ENCODE measurements around the gene C2orf74. TPM values are rescaled to one million over a fixed set of nuclear protein-coding genes. Genes with fewer than 3 reads are reported as not detected.
"Not testable (repeated sequence)": the region's sequence is repeated elsewhere in the genome, so short reads cannot be mapped to it uniquely, and the experiment has no call there.

The C2orf74 gene
- total and polyA plus RNA-seq, 2 experiments from 2014 or later = 5.7 to 21.5 TPM

- ATAC-seq (no peak), DNase-seq (ENCODE audit: low spot score) (no peak)
- H3K27me3 Mint-ChIP-seq (ENCODE audit: insufficient read depth, low read depth, poor library complexity) = peaks cover 3% of the 10 kb centered on the region
- Histone ChIP-seq H3K4me3 (no peak overlapping the region), H3K4me1 (ENCODE audit: insufficient read depth) (no peaks in the 10 kb centered on the region), H3K79me2 (replicated peaks; ENCODE audit: insufficient read depth) (no peaks in the 10 kb centered on the region), H3K27ac (ENCODE audit: low read depth) (no peak overlapping the region), H4K20me1 (replicated peaks; ENCODE audit: insufficient read depth) (no peaks in the 10 kb centered on the region), H3K27me3 (ENCODE audit: insufficient read depth) (no peaks in the 10 kb centered on the region), H3K36me3 (ENCODE audit: insufficient read depth) (no peaks in the 10 kb centered on the region; the same call in 1 of the 2 replicates), H3K9me2 (ENCODE audit: insufficient read depth) (no peaks in the 10 kb centered on the region), H3F3A (replicated peaks; ENCODE audit: low read depth) (no peaks in the 10 kb centered on the region), H3K4me2 (no peak overlapping the region), H2AFZ (no peak overlapping the region)
- TF ChIP-seq EZH2phosphoT487 (IDR thresholded peaks at IDR 0.05; ENCODE audit: unreplicated experiment) (no peak), CTCF (conservative IDR thresholded peaks at IDR 0.05; ENCODE audit: low read depth in 2 of 2) (no peak), ZNF462 (CRISPR knock-in tag; IDR thresholded peaks at IDR 0.05) (no peak), STAT1 (IDR thresholded peaks at IDR 0.05; ENCODE audit: unreplicated experiment) (no peak), POLR2AphosphoS5 (IDR thresholded peaks at IDR 0.05; ENCODE audit: low read depth) (no peak), NANOG (IDR thresholded peaks at IDR 0.05; ENCODE audit: borderline replicate concordance) (no peak), ZNF331 (CRISPR knock-in tag; IDR thresholded peaks at IDR 0.05; ENCODE audit: low read depth) (no peak)
- TF ChIP-seq, protein P1, sequence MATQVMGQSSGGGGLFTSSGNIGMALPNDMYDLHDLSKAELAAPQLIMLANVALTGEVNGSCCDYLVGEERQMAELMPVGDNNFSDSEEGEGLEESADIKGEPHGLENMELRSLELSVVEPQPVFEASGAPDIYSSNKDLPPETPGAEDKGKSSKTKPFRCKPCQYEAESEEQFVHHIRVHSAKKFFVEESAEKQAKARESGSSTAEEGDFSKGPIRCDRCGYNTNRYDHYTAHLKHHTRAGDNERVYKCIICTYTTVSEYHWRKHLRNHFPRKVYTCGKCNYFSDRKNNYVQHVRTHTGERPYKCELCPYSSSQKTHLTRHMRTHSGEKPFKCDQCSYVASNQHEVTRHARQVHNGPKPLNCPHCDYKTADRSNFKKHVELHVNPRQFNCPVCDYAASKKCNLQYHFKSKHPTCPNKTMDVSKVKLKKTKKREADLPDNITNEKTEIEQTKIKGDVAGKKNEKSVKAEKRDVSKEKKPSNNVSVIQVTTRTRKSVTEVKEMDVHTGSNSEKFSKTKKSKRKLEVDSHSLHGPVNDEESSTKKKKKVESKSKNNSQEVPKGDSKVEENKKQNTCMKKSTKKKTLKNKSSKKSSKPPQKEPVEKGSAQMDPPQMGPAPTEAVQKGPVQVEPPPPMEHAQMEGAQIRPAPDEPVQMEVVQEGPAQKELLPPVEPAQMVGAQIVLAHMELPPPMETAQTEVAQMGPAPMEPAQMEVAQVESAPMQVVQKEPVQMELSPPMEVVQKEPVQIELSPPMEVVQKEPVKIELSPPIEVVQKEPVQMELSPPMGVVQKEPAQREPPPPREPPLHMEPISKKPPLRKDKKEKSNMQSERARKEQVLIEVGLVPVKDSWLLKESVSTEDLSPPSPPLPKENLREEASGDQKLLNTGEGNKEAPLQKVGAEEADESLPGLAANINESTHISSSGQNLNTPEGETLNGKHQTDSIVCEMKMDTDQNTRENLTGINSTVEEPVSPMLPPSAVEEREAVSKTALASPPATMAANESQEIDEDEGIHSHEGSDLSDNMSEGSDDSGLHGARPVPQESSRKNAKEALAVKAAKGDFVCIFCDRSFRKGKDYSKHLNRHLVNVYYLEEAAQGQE (IDR thresholded peaks at IDR 0.05; ENCODE audit: unreplicated experiment) = no peak
- TF ChIP-seq, protein P2, sequence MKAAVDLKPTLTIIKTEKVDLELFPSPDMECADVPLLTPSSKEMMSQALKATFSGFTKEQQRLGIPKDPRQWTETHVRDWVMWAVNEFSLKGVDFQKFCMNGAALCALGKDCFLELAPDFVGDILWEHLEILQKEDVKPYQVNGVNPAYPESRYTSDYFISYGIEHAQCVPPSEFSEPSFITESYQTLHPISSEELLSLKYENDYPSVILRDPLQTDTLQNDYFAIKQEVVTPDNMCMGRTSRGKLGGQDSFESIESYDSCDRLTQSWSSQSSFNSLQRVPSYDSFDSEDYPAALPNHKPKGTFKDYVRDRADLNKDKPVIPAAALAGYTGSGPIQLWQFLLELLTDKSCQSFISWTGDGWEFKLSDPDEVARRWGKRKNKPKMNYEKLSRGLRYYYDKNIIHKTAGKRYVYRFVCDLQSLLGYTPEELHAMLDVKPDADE (IDR thresholded peaks at IDR 0.05) = no peak
- H3K4me3 Mint-ChIP-seq = no peak overlapping the region
- H3K27ac Mint-ChIP-seq = no peak overlapping the region
- peaks cover 27% of the 10 kb centered on the region for H3K36me3 Mint-ChIP-seq (ENCODE audit: low read depth)
- no peaks in the 10 kb centered on the region for H3K4me1 Mint-ChIP-seq
- H3K9me3 Mint-ChIP-seq = no peaks in the 10 kb centered on the region
Observed at GRCh38 chr2:61162721-61163120, 733 bp downstream of the C2orf74 start.

GRCh38 chr2:61165082-61165481 is 3.1 kb downstream of the C2orf74 start:
- not testable (repeated sequence) for H3K4me1 Mint-ChIP-seq; H3K4me1 ChIP-seq (ENCODE audit: insufficient read depth); DNase-seq (ENCODE audit: low spot score); H3K27me3 ChIP-seq (ENCODE audit: insufficient read depth); H4K20me1 ChIP-seq (replicated peaks; ENCODE audit: insufficient read depth); H3F3A ChIP-seq (replicated peaks; ENCODE audit: low read depth); H3K27me3 Mint-ChIP-seq (ENCODE audit: insufficient read depth, low read depth, poor library complexity); H3K9me2 ChIP-seq (ENCODE audit: insufficient read depth); H3K27ac Mint-ChIP-seq; H3K36me3 ChIP-seq (ENCODE audit: insufficient read depth); H3K4me3 Mint-ChIP-seq; H3K9me3 Mint-ChIP-seq; H3K4me3 ChIP-seq; H3K27ac ChIP-seq (ENCODE audit: low read depth); H3K79me2 ChIP-seq (replicated peaks; ENCODE audit: insufficient read depth); ATAC-seq; H2AFZ ChIP-seq; H3K4me2 ChIP-seq
- peaks cover 19% of the 10 kb centered on the region for H3K36me3 Mint-ChIP-seq (ENCODE audit: low read depth)

All from GM23338 (cell line).